Measurements from ENCODE around the gene SLC25A42.

- TF ChIP-seq POLR2A (IDR thresholded peaks at IDR 0.05; ENCODE audit: low read depth, low read length) (no peak), TAF1 (IDR thresholded peaks at IDR 0.05; ENCODE audit: borderline replicate concordance, low read depth, low read length) (no peak), POLR2AphosphoS5 (IDR thresholded peaks at IDR 0.05; ENCODE audit: low read depth, low read length) (no peak)
Observed at GRCh38 chr19:19068659-19069654, 5.2 kb downstream of the SLC25A42 start.

All from GM12892 (cell line).